ENCODE results near the gene TCEAL1.

- no peak for TF ChIP-seq POLR2A (IDR thresholded peaks at IDR 0.05)
- no peak for TF ChIP-seq CTCF (IDR thresholded peaks at IDR 0.05)
- no peak for TF ChIP-seq EP300 (IDR thresholded peaks at IDR 0.05)
Observed at GRCh38 chrX:103644125-103644524, 15.3 kb downstream of the TCEAL1 start.
